OCI-LY3 (cell line): ENCODE measurements around the gene TOMM70.
"Not testable (repeated sequence)": the region's sequence is repeated elsewhere in the genome, so short reads cannot be mapped to it uniquely, and the experiment has no call there.

ENCODE experiments used
- H2AFZ ChIP-seq: fragments of 200-600, 300-600 bp; shearing (Covaris generic); 2 replicates; pipeline ENCODE4 v1.6.0; 2014; ENCODE audit warnings: antibody characterized with exemption, low read depth, low read length
- H3K27ac ChIP-seq: fragments of 200-600, 300-600 bp; sonication (generic); 2 replicates; pipeline ENCODE4 v1.5.1; 2014; ENCODE audit warnings: mild to moderate bottlenecking, low read length, moderate library complexity, mixed read lengths
- H3K27me3 ChIP-seq: fragments of 200-600, 300-600 bp; sonication (generic); 2 replicates; pipeline ENCODE4 v1.6.1; 2014; ENCODE audit warnings: low read depth, low read length, mixed read lengths
- H3K36me3 ChIP-seq: fragments of 200-600, 300-600 bp; sonication (generic); replicated peaks from 2 replicates; pipeline ENCODE3; 2014; ENCODE audit warnings: low read depth, low read length, mixed read lengths
- H3K4me1 ChIP-seq: fragments of 300-600, 200-600 bp; sonication (generic); 2 replicates; pipeline ENCODE4 v1.6.1; 2014; ENCODE audit warnings: low read length, mixed read lengths
- H3K4me2 ChIP-seq: fragments of 200-600, 300-600 bp; sonication (generic); 2 replicates; pipeline ENCODE4 v1.6.1; 2014; ENCODE audit warnings: low read length, mixed read lengths
- H3K4me3 ChIP-seq: fragments of 300-600, 200-600 bp; sonication (generic); 2 replicates; pipeline ENCODE4 v1.5.1; 2014; ENCODE audit warnings: antibody characterized with exemption, mild to moderate bottlenecking, low read length, moderate library complexity
- H3K79me2 ChIP-seq: fragments of 300-600, 200-600 bp; shearing (Covaris generic); 2 replicates; pipeline ENCODE4 v1.6.1; 2014; ENCODE audit warnings: mild to moderate bottlenecking, low read length, mixed read lengths
- H3K9ac ChIP-seq: fragments of 300-600, 200-600 bp; shearing (Covaris generic); 2 replicates; pipeline ENCODE4 v1.6.0; 2014; ENCODE audit warnings: mild to moderate bottlenecking, low read length, moderate library complexity
- H3K9me3 ChIP-seq: fragments of 200-600, 300-600 bp; shearing (Covaris generic); 2 replicates; pipeline ENCODE4 v1.6.1; 2014; ENCODE audit warnings: low read length, mixed read lengths; ENCODE audit not compliant: insufficient read depth
- H4K20me1 ChIP-seq: fragments of 200-600, 300-600 bp; sonication (generic); 2 replicates; pipeline ENCODE4 v1.6.1; 2016; ENCODE audit warnings: low read length, mixed read lengths; ENCODE audit not compliant: insufficient read depth
- CTCF ChIP-seq: fragments of 200-600, 300-600 bp; sonication (generic); IDR thresholded peaks from 2 replicates; pipeline ENCODE4 v1.5.1; 2014; ENCODE audit warnings: antibody characterized with exemption, low read length, low read depth
- EZH2phosphoT487 ChIP-seq: fragments of 200-600 bp; shearing (Covaris generic); IDR thresholded peaks from 2 replicates; pipeline ENCODE4 v1.6.1; 2018; ENCODE audit warnings: antibody characterized with exemption, mixed run types, low read depth

The TOMM70 gene

GRCh38 chr3:100330651-100331050, 70.2 kb downstream of the TOMM70 start:
- Histone ChIP-seq H2AFZ (no peak overlapping the region), H4K20me1 (no peaks in the 10 kb centered on the region), H3K27me3 (no peaks in the 10 kb centered on the region), H3K9me3 (no peaks in the 10 kb centered on the region), H3K36me3 (no peaks in the 10 kb centered on the region), H3K4me3 (no peak overlapping the region), H3K4me2 (no peak overlapping the region), H3K9ac (no peak overlapping the region), H3K79me2 (peaks cover 6% of the 10 kb centered on the region; the same call in 1 of the 2 replicates), H3K4me1 (peaks cover 3% of the 10 kb centered on the region), H3K27ac (no peak overlapping the region)
- TF ChIP-seq EZH2phosphoT487: no peak
- TF ChIP-seq CTCF: no peak

- Histone ChIP-seq H3K27me3 (no peaks in the 10 kb centered on the region), H3K9me3 (no peaks in the 10 kb centered on the region), H3K27ac (no peak overlapping the region), H3K36me3 (no peaks in the 10 kb centered on the region), H3K79me2 (no peaks in the 10 kb centered on the region; the same call in 1 of the 2 replicates), H2AFZ (no peak overlapping the region), H3K4me2 (no peak overlapping the region), H4K20me1 (no peaks in the 10 kb centered on the region), H3K4me3 (no peak overlapping the region), H3K9ac (no peak overlapping the region), H3K4me1 (no peaks in the 10 kb centered on the region)
- TF ChIP-seq CTCF: no peak
- TF ChIP-seq EZH2phosphoT487: no peak
Observed at GRCh38 chr3:100329800-100330489, 70.9 kb downstream of the TOMM70 start.

- H3K4me3 ChIP-seq, H3K9me3 ChIP-seq, H3K27me3 ChIP-seq, H3K27ac ChIP-seq, H4K20me1 ChIP-seq, H3K79me2 ChIP-seq, H3K4me1 ChIP-seq, H3K9ac ChIP-seq, H2AFZ ChIP-seq, H3K4me2 ChIP-seq, H3K36me3 ChIP-seq: not testable (repeated sequence)
Observed at GRCh38 chr3:100327377-100327776, 73.5 kb downstream of the TOMM70 start.

- no peak overlapping the region for H2AFZ ChIP-seq
- peaks cover 4% of the 10 kb centered on the region for H3K4me1 ChIP-seq
- H4K20me1 ChIP-seq: no peaks in the 10 kb centered on the region
- H3K4me2 ChIP-seq: no peak overlapping the region
- H3K9me3 ChIP-seq: no peaks in the 10 kb centered on the region
- no peaks in the 10 kb centered on the region for H3K36me3 ChIP-seq
- H3K27ac ChIP-seq: no peak overlapping the region
- H3K27me3 ChIP-seq: no peaks in the 10 kb centered on the region
- H3K79me2 ChIP-seq: no peaks in the 10 kb centered on the region
- H3K4me3 ChIP-seq: no peak overlapping the region
- H3K9ac ChIP-seq: no peak overlapping the region
- TF ChIP-seq CTCF (no peak), EZH2phosphoT487 (no peak)
Observed at GRCh38 chr3:100325827-100326226, 75.1 kb downstream of the TOMM70 start.
